ENCODE data around the gene EPB41L1. TPM values are rescaled to one million over a fixed set of nuclear protein-coding genes. Genes with fewer than 3 reads are reported as not detected.

Gene EPB41L1
- total RNA-seq, 1 experiment from 2014 or later, result 42.1 TPM

DNA sequence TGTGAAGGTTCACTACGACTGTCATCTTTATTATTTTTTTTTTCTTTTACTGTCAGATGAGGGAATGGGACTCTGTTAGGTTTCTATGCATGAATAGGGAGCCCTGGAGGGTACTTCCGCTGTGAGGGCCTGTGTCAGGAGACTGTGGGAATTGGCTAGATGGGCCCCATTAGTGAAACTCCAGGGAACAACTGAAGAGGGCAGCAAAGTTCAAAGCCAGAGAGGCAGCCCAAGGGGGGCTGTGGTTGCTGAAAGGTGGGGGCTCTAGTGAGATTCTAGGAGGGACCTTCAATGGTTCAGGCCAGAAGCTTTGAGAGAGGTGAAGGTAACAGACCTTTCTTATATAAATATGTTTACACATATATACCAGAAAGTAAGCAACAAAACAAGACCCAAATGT, 13.2 kb upstream of the EPB41L1 start:
- Histone ChIP-seq H3K9me3 (ENCODE audit: control insufficient read depth in 1 of 2, insufficient read depth in 1 of 2, low read depth in 1 of 2, low read length in 2 of 2) (no peaks in the 10 kb centered on the region), H3K27ac (ENCODE audit: low read depth, low read length) (no peak overlapping the region), H2AFZ (ENCODE audit: low read depth, low read length, poor library complexity, severe bottlenecking) (no peak overlapping the region), H3K9me2 (ENCODE audit: insufficient read depth) (no peaks in the 10 kb centered on the region), H3K4me3 (replicated peaks in 1 of 2; ENCODE audit: low read depth in 1 of 2, low read length in 2 of 2) (no peak overlapping the region), H3K9ac (ENCODE audit: low read length) (no peak overlapping the region), H3K4me2 (ENCODE audit: low read length) (no peak overlapping the region), H3K27me3 (ENCODE audit: insufficient read depth, low read length) (no peaks in the 10 kb centered on the region), H3K79me2 (ENCODE audit: insufficient read depth, low read length) (no peaks in the 10 kb centered on the region), H3K36me3 (ENCODE audit: control insufficient read depth in 1 of 2, insufficient read depth in 2 of 2, low read length in 2 of 2) (no peaks in the 10 kb centered on the region), H3K4me1 (ENCODE audit: control insufficient read depth in 1 of 2, insufficient read depth in 2 of 2, low read length in 2 of 2) (peaks cover 7 to 22% of the 10 kb centered on the region in 2 experiments; a peak in 3 of 4 replicates), H4K20me1 (ENCODE audit: insufficient read depth) (no peaks in the 10 kb centered on the region)
- ChIA-PET POLR2A (no interaction called here), CTCF (interaction anchor here (6.4 kb wide), 1 partner anchor 146 kb away, joined by 442 read pairs; no protein-coding TSS in a partner anchor), RAD21 (ENCODE audit: low non-redundant PET in 1 of 2, low total read pairs in 2 of 2, uncharacterized antibody in 2 of 2, unreplicated experiment in 2 of 2) (no interaction called here)
- TF ChIP-seq ELF1 (IDR thresholded peaks at IDR 0.05; ENCODE audit: borderline replicate concordance, low read depth) (no peak), EGR1 (IDR thresholded peaks at IDR 0.05; ENCODE audit: low read depth) (no peak), ZFX (IDR thresholded peaks at IDR 0.05) (no peak), FOSL1 (IDR thresholded peaks at IDR 0.05; ENCODE audit: low read depth) (no peak), TCF7L2 (IDR thresholded peaks at IDR 0.05; ENCODE audit: borderline replicate concordance, extremely low read depth, insufficient read depth, insufficient read length) (peak; percentile 59), EZH2phosphoT487 (IDR thresholded peaks at IDR 0.05; ENCODE audit: borderline replicate concordance) (no peak), POLR2AphosphoS5 (IDR thresholded peaks at IDR 0.05; ENCODE audit: low read depth, low read length) (no peak), CEBPB (IDR thresholded peaks at IDR 0.05; ENCODE audit: low read depth) (no peak), RAD21 (IDR thresholded peaks at IDR 0.05; ENCODE audit: low read depth) (peak; percentile 23; the same call in 1 of the 2 replicates)
- TF ChIP-seq, protein P1, sequence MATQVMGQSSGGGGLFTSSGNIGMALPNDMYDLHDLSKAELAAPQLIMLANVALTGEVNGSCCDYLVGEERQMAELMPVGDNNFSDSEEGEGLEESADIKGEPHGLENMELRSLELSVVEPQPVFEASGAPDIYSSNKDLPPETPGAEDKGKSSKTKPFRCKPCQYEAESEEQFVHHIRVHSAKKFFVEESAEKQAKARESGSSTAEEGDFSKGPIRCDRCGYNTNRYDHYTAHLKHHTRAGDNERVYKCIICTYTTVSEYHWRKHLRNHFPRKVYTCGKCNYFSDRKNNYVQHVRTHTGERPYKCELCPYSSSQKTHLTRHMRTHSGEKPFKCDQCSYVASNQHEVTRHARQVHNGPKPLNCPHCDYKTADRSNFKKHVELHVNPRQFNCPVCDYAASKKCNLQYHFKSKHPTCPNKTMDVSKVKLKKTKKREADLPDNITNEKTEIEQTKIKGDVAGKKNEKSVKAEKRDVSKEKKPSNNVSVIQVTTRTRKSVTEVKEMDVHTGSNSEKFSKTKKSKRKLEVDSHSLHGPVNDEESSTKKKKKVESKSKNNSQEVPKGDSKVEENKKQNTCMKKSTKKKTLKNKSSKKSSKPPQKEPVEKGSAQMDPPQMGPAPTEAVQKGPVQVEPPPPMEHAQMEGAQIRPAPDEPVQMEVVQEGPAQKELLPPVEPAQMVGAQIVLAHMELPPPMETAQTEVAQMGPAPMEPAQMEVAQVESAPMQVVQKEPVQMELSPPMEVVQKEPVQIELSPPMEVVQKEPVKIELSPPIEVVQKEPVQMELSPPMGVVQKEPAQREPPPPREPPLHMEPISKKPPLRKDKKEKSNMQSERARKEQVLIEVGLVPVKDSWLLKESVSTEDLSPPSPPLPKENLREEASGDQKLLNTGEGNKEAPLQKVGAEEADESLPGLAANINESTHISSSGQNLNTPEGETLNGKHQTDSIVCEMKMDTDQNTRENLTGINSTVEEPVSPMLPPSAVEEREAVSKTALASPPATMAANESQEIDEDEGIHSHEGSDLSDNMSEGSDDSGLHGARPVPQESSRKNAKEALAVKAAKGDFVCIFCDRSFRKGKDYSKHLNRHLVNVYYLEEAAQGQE (IDR thresholded peaks at IDR 0.05; ENCODE audit: low read depth), result no peak
- TF ChIP-seq, protein P2, sequence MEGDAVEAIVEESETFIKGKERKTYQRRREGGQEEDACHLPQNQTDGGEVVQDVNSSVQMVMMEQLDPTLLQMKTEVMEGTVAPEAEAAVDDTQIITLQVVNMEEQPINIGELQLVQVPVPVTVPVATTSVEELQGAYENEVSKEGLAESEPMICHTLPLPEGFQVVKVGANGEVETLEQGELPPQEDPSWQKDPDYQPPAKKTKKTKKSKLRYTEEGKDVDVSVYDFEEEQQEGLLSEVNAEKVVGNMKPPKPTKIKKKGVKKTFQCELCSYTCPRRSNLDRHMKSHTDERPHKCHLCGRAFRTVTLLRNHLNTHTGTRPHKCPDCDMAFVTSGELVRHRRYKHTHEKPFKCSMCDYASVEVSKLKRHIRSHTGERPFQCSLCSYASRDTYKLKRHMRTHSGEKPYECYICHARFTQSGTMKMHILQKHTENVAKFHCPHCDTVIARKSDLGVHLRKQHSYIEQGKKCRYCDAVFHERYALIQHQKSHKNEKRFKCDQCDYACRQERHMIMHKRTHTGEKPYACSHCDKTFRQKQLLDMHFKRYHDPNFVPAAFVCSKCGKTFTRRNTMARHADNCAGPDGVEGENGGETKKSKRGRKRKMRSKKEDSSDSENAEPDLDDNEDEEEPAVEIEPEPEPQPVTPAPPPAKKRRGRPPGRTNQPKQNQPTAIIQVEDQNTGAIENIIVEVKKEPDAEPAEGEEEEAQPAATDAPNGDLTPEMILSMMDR (IDR thresholded peaks at IDR 0.05 in 2 of 3, conservative IDR thresholded peaks at IDR 0.05 in 1 of 3; ENCODE audit: borderline replicate concordance in 1 of 3, insufficient read depth in 1 of 3, low read depth in 2 of 3, low read length in 2 of 3), result peak; percentile 6 to 24 (median 19); a peak in 3 of 6 replicates
- TF ChIP-seq, protein P3, sequence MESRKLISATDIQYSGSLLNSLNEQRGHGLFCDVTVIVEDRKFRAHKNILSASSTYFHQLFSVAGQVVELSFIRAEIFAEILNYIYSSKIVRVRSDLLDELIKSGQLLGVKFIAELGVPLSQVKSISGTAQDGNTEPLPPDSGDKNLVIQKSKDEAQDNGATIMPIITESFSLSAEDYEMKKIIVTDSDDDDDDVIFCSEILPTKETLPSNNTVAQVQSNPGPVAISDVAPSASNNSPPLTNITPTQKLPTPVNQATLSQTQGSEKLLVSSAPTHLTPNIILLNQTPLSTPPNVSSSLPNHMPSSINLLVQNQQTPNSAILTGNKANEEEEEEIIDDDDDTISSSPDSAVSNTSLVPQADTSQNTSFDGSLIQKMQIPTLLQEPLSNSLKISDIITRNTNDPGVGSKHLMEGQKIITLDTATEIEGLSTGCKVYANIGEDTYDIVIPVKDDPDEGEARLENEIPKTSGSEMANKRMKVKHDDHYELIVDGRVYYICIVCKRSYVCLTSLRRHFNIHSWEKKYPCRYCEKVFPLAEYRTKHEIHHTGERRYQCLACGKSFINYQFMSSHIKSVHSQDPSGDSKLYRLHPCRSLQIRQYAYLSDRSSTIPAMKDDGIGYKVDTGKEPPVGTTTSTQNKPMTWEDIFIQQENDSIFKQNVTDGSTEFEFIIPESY (IDR thresholded peaks at IDR 0.05; ENCODE audit: extremely low read depth, insufficient replicate concordance, low read length), result no peak
- intact Hi-C loops (cut with micrococcal nuclease), result no loop called here
- ATAC-seq, result no peak
- DNase-seq (ENCODE audit: low read depth, low spot score), result no peak
- no TSS peak for BruUV-seq (replicated peaks)
